KBM-7 (cell line): Measurements from ENCODE around the gene HSD17B2.
"Not testable (repeated sequence)": the region's sequence is repeated elsewhere in the genome, so short reads cannot be mapped to it uniquely, and the experiment has no call there.

Experiments
- DNase-seq: peaks from one replicate; pipeline ENCODE4 v3.0.0-alpha.2; 2015
- in situ Hi-C: fragments of 300-500 bp; cut with MboI; formaldehyde crosslinking; loops from 2 replicates; pipeline ENCODE4 v1.14.3; 2020; ENCODE audit warnings: low sequenced_read_pairs, low pct_unique_long_range_greater_than_20kb, mixed read lengths

HSD17B2 gene

GRCh38 chr16:82034981-82035612 lies at the start of gene HSD17B2:
HSD17B2 (plus strand) TSS chr16:82035253; CDS start chr16:82035425, 172 bp downstream.
- DNase-seq = no peak
- in situ Hi-C loops = no loop called here

GRCh38 chr16:81987121-81987520 lies 47.9 kb upstream of the HSD17B2 start:
- no peak for DNase-seq
- in situ Hi-C loops = no loop called here

- no peak for DNase-seq
- in situ Hi-C loops = no loop called here
Measured at GRCh38 chr16:81987706-81988105, 47.3 kb upstream of the HSD17B2 start.

GRCh38 chr16:81992859-81993258 lies 42.2 kb upstream of the HSD17B2 start:
- in situ Hi-C loops = no loop called here
- no peak for DNase-seq

- in situ Hi-C loops = no loop called here
- no peak for DNase-seq
Measured at GRCh38 chr16:81994485-81994884, 40.6 kb upstream of the HSD17B2 start.

GRCh38 chr16:81995651-81996050 lies 39.4 kb upstream of the HSD17B2 start:
- DNase-seq = no peak
- in situ Hi-C loops = no loop called here

- in situ Hi-C loops = no loop called here
- peak; percentile 39 for DNase-seq
Measured at GRCh38 chr16:81996664-81997509, 38.2 kb upstream of the HSD17B2 start.

GRCh38 chr16:81997738-81998137 lies 37.3 kb upstream of the HSD17B2 start:
- no peak for DNase-seq
- in situ Hi-C loops = no loop called here

- DNase-seq = no peak
- in situ Hi-C loops = no loop called here
Measured at GRCh38 chr16:82002831-82003230, 32.2 kb upstream of the HSD17B2 start.

GRCh38 chr16:82004601-82005000 lies 30.5 kb upstream of the HSD17B2 start:
- DNase-seq = no peak
- in situ Hi-C loops = no loop called here

- in situ Hi-C loops = no loop called here
- no peak for DNase-seq
Measured at GRCh38 chr16:82005027-82005830, 29.8 kb upstream of the HSD17B2 start.

- no peak for DNase-seq
- in situ Hi-C loops = no loop called here
Measured at GRCh38 chr16:82006036-82006435, 29.0 kb upstream of the HSD17B2 start.

- in situ Hi-C loops = no loop called here
- DNase-seq = no peak
Measured at GRCh38 chr16:82007189-82007588, 27.9 kb upstream of the HSD17B2 start.

GRCh38 chr16:82008957-82009592 lies 26.0 kb upstream of the HSD17B2 start:
- in situ Hi-C loops = no loop called here
- no peak for DNase-seq

GRCh38 chr16:82009789-82010188 lies 25.3 kb upstream of the HSD17B2 start:
- in situ Hi-C loops, DNase-seq: not testable (repeated sequence)

- no peak for DNase-seq
- in situ Hi-C loops = no loop called here
Measured at GRCh38 chr16:82010649-82011048, 24.4 kb upstream of the HSD17B2 start.

GRCh38 chr16:82011199-82011641 lies 23.8 kb upstream of the HSD17B2 start, which contains the start of gene SDR42E1:
SDR42E1 (minus strand) TSS chr16:82011470; CDS start chr16:82000858, 10,612 bp downstream.
- in situ Hi-C loops = no loop called here
- DNase-seq = no peak

GRCh38 chr16:82013139-82013538 lies 21.9 kb upstream of the HSD17B2 start:
- in situ Hi-C loops = no loop called here
- DNase-seq = no peak

- DNase-seq = peak; percentile 37
- in situ Hi-C loops = no loop called here
Measured at GRCh38 chr16:82016263-82016662, 18.8 kb upstream of the HSD17B2 start.
